Mesothelial cell of epicardium (in vitro differentiated cells): ENCODE results near the gene INTU. TPM values are rescaled to one million over a fixed set of nuclear protein-coding genes. Genes with fewer than 3 reads are reported as not detected.

Source experiments
- DNase-seq, 2 experiments: peaks; one replicate each; pipeline ENCODE4 v3.0.0; 2021; ENCODE audit warnings: low spot score in 2 of 2; ENCODE audit not compliant: unreplicated experiment in 2 of 2
- H3K27ac Mint-ChIP-seq: 2 replicates; pipeline ENCODE4 v1.8.0; 2021; ENCODE audit warnings: mixed read lengths
- H3K27me3 Mint-ChIP-seq: 2 replicates; pipeline ENCODE4 v1.8.0; 2021; ENCODE audit warnings: low read depth, mixed read lengths
- H3K36me3 Mint-ChIP-seq: 2 replicates; pipeline ENCODE4 v1.8.0; 2021; ENCODE audit warnings: mixed read lengths
- H3K4me1 Mint-ChIP-seq: 2 replicates; pipeline ENCODE4 v1.8.0; 2021; ENCODE audit warnings: mixed read lengths
- H3K4me3 Mint-ChIP-seq: 2 replicates; pipeline ENCODE4 v1.8.0; 2021; ENCODE audit warnings: mild to moderate bottlenecking, moderate library complexity, mixed read lengths
- H3K9me3 Mint-ChIP-seq: 2 replicates; pipeline ENCODE4 v1.8.0; 2021; ENCODE audit warnings: mixed read lengths
- CTCF ChIP-seq: fragments of 200-600 bp; sonication (generic); IDR thresholded peaks from one replicate; pipeline ENCODE4 v1.5.0; 2021; ENCODE audit warnings: antibody characterized with exemption; ENCODE audit not compliant: unreplicated experiment
- total RNA-seq: library from RNA; stranded (reverse); gene quantifications from 3 replicates; pipeline ENCODE4 v1.2.1, GENCODE V29; 2021

INTU gene
- total RNA-seq, 1 donor from 2014 or later: 27.7 TPM

GRCh38 chr4:127687580-127687979, 54.8 kb downstream of the INTU start:
- no peak overlapping the region for H3K4me3 Mint-ChIP-seq
- H3K36me3 Mint-ChIP-seq: peaks cover 39% of the 10 kb centered on the region
- H3K4me1 Mint-ChIP-seq: no peaks in the 10 kb centered on the region
- no peak overlapping the region for H3K27ac Mint-ChIP-seq
- peaks cover 10% of the 10 kb centered on the region for H3K9me3 Mint-ChIP-seq
- TF ChIP-seq CTCF: no peak
- DNase-seq: no peak
- H3K27me3 Mint-ChIP-seq: no peaks in the 10 kb centered on the region

- Mint-ChIP-seq H3K36me3 (peaks cover 19% of the 10 kb centered on the region), H3K4me1 (peaks cover 2% of the 10 kb centered on the region), H3K9me3 (peaks cover 28% of the 10 kb centered on the region), H3K27me3 (no peaks in the 10 kb centered on the region), H3K4me3 (no peak overlapping the region), H3K27ac (no peak overlapping the region)
- DNase-seq: no peak
- no peak for TF ChIP-seq CTCF
Observed at GRCh38 chr4:127698789-127699200, 66.0 kb downstream of the INTU start.

GRCh38 chr4:127708985-127709384, 76.2 kb downstream of the INTU start:
- Mint-ChIP-seq H3K4me1 (peaks cover 14% of the 10 kb centered on the region), H3K36me3 (peaks cover 27% of the 10 kb centered on the region), H3K27me3 (no peaks in the 10 kb centered on the region), H3K27ac (peak overlapping the region; percentile 99), H3K9me3 (peaks cover 5% of the 10 kb centered on the region), H3K4me3 (peak overlapping the region; percentile 18)
- peak in 1 of 2 experiments; percentile 43 for DNase-seq
- no peak for TF ChIP-seq CTCF

GRCh38 chr4:127709456-127709855, 76.7 kb downstream of the INTU start:
- Mint-ChIP-seq H3K36me3 (peaks cover 27% of the 10 kb centered on the region), H3K4me1 (peaks cover 14% of the 10 kb centered on the region), H3K27me3 (no peaks in the 10 kb centered on the region), H3K27ac (peak overlapping the region; percentile 99), H3K9me3 (peaks cover 5% of the 10 kb centered on the region), H3K4me3 (no peak overlapping the region)
- TF ChIP-seq CTCF: no peak
- DNase-seq: no peak

GRCh38 chr4:127730142-127730913, 97.6 kb downstream of the INTU start, which contains the start of gene SLC25A31:
SLC25A31 (plus strand) TSS chr4:127730400; CDS start chr4:127730546, 146 bp downstream.
- H3K4me3 Mint-ChIP-seq: no peak within 1 kb of the TSS

More at GRCh38 chr4:127730142-127730913, 97.6 kb downstream of the INTU start, which contains the start of gene SLC25A31:
- Mint-ChIP-seq H3K27me3 (no peaks in the 10 kb centered on the region), H3K36me3 (no peaks in the 10 kb centered on the region), H3K9me3 (no peaks in the 10 kb centered on the region), H3K4me1 (peaks cover 4% of the 10 kb centered on the region), H3K27ac (no peak within 1 kb of the TSS)
- DNase-seq: no peak
- TF ChIP-seq CTCF: no peak
